Measurements from ENCODE around the gene OSR1. TPM values are rescaled to one million over a fixed set of nuclear protein-coding genes. Genes with fewer than 3 reads are reported as not detected.

OSR1 gene
- total and polyA plus RNA-seq, 8 donors = 1.2 to 39.4 (median 5.9) TPM

DNA sequence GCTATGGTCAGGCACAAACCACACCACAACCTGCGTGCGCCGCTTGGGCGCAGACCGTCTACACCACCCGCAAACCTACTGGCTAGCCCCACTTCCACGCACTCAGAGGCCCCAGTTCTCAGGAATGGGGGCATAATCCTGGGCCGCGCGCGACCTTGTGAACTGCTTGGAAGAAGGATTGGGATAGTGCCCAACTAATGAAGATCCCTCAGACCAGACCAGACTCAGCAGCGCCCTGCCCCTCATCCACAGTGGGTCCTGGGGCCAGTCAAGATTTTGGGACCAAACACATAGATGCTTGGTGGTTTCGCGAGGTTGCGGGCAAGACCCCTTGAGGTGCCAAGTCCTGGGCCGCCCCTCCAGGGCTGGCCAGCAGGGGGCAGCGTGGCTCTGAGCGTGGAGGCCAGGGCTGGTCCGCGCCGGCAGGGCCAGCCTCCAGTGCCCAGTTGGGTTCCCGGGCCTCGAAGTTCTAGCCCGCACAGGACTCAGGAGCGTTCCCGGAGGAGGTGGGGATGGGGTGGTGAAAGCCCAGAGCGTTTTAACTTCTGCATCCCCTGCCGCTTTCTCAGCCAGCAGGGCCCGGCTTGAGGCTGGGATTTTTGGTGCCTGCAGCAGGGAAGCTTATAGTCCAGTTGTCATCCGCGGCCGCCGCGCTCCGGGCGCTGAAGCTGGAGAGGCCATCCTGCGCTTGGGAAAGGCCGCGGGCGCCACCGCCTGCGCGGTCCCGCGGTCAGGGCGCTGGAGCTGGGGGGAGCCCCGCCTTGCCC lies 8.3 kb downstream of the OSR1 start:
- Histone ChIP-seq H3K9me3 (no peaks in the 10 kb centered on the region), H3K27me3 (peaks cover 0 to 60% (median 41%) of the 10 kb centered on the region in 3 donors), H3K36me3 (peaks cover 0 to 30% (median 21%) of the 10 kb centered on the region in 4 donors), H3K4me1 (peaks cover 6 to 50% (median 28%) of the 10 kb centered on the region in 4 donors), H3K27ac (peak overlapping the region in 2 of 5 donors; percentile 23 to 97), H3K4me3 (peak overlapping the region in 2 of 4 donors; percentile 16 to 25)
- TF ChIP-seq POLR2AphosphoS5 (IDR thresholded peaks at IDR 0.05) = no peak
- no peak for TF ChIP-seq EP300 (IDR thresholded peaks at IDR 0.05)
- no peak for TF ChIP-seq POLR2A (IDR thresholded peaks at IDR 0.05)
- TF ChIP-seq, protein P1, sequence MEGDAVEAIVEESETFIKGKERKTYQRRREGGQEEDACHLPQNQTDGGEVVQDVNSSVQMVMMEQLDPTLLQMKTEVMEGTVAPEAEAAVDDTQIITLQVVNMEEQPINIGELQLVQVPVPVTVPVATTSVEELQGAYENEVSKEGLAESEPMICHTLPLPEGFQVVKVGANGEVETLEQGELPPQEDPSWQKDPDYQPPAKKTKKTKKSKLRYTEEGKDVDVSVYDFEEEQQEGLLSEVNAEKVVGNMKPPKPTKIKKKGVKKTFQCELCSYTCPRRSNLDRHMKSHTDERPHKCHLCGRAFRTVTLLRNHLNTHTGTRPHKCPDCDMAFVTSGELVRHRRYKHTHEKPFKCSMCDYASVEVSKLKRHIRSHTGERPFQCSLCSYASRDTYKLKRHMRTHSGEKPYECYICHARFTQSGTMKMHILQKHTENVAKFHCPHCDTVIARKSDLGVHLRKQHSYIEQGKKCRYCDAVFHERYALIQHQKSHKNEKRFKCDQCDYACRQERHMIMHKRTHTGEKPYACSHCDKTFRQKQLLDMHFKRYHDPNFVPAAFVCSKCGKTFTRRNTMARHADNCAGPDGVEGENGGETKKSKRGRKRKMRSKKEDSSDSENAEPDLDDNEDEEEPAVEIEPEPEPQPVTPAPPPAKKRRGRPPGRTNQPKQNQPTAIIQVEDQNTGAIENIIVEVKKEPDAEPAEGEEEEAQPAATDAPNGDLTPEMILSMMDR (IDR thresholded peaks at IDR 0.05) = peak in 5 of 7 experiments; percentile 20 to 66 (median 31)
- intact Hi-C loops (cut with DNase I; ENCODE audit: low total_unique reads) = loop anchor here (10.0 kb wide), 1 partner anchor 515 kb away; no protein-coding TSS in a partner anchor
- 56 to 66% (median 62%) methylated on average over 22 to 47 of the region's 47 CpGs for whole genome bisulfite sequencing, 5 donors
- peak in 1 of 2 donors; percentile 73 for DNase-seq

DNA sequence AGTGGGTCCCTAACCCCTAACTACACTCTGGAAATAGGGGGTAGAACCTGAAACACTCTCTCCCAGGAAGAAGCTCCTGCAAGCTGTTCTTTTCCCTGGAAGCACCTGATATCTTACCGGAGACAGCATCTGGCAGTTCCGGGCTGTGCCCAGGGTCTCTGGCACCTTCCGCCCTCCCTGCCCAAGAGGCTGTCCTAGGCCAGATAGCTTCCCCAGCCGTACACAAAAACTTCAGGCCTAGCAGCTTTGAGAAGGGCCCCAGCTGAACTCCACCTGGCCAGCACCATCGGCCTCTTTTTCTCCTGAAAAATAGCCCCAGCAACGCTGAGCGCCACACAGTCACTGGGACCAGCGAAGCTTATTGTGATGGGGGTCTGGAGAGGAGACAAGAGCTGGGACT lies 9.7 kb downstream of the OSR1 start:
- H3K36me3 ChIP-seq = peaks cover 0 to 30% (median 21%) of the 10 kb centered on the region in 4 donors
- TF ChIP-seq, protein P1 (IDR thresholded peaks at IDR 0.05) = no peak
- TF ChIP-seq POLR2A (IDR thresholded peaks at IDR 0.05) (no peak), POLR2AphosphoS5 (IDR thresholded peaks at IDR 0.05) (no peak), EP300 (IDR thresholded peaks at IDR 0.05) (no peak)
- peaks cover 6 to 39% (median 27%) of the 10 kb centered on the region in 4 donors for H3K4me1 ChIP-seq
- peak overlapping the region in 2 of 4 donors; percentile 67 to 91 for H3K4me3 ChIP-seq
- no peaks in the 10 kb centered on the region for H3K9me3 ChIP-seq
- intact Hi-C loops (cut with DNase I; ENCODE audit: low total_unique reads) = no loop called here
- H3K27me3 ChIP-seq = peaks cover 0 to 46% (median 35%) of the 10 kb centered on the region in 3 donors
- 83 to 88% (median 86%) methylated on average over 8 of the region's 8 CpGs for WGBS, 5 donors
- peak overlapping the region in 4 of 5 donors; percentile 93 to 97 (median 97) for H3K27ac ChIP-seq
- DNase-seq = no peak

DNA sequence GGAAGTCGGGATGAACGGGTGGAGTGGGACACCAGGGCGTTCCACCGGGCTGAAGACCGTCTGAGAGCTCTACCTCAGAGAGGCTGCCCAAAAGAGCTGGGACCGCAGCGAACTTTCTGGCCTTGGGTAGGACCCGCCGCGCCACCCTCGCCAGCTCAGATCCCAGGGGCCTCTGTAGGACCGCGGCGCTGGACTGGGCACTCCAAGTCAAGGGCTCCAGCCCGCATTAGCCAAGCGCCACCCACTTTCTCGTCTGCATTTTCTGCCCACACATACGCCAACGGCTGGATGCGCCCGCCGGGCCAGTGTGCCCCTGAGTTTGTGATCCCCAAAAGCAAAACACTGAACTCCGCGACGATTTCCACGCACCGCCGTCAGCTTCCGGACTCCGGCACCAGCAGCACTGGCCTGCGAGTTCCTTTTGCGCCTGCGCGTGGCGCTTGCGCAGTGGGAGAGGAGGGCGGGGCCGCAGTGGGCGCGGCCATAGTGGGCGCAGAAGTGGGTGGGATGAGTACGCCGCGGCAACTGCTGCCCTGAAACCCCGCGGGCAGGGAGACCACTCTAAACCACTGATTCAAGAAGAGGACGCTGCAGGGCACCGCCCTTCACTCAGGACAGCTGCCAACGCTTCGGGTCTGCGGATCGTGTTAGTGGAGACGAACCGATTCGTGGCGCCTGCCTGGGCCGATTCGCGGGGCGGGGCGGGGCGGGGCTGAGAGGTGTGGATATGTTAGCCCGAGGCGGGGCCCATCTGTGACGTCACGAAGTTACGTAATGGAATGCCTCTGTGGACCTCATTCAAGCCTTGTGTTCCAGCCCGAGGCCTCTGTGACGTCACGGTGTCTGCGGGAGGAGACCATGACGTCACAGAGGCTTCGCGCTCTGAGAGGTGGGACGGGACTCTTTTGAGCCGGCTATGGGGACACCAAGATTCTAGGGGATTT lies 10.5 kb downstream of the OSR1 start:
- H3K4me3 ChIP-seq = peak overlapping the region; percentile 66 to 91 (median 75)
- H3K4me1 ChIP-seq = peaks cover 6 to 39% (median 27%) of the 10 kb centered on the region in 4 donors
- H3K27me3 ChIP-seq = peaks cover 0 to 38% (median 27%) of the 10 kb centered on the region in 3 donors
- H3K9me3 ChIP-seq = no peaks in the 10 kb centered on the region
- H3K36me3 ChIP-seq = peaks cover 0 to 23% (median 14%) of the 10 kb centered on the region in 4 donors
- peak; percentile 97 to 98 for DNase-seq
- 1 to 9% (median 2%) methylated on average over 23 to 76 of the region's 76 CpGs for WGBS, 5 donors
- intact Hi-C loops (cut with DNase I; ENCODE audit: low total_unique reads) = no loop called here
- peak overlapping the region; percentile 88 to 97 (median 97) for H3K27ac ChIP-seq
- TF ChIP-seq POLR2AphosphoS5 (IDR thresholded peaks at IDR 0.05) = peak; percentile 99 to 100 (median 100)
- peak in 2 of 4 donors; percentile 94 to 97 for TF ChIP-seq POLR2A (IDR thresholded peaks at IDR 0.05)
- TF ChIP-seq EP300 (IDR thresholded peaks at IDR 0.05) = peak; percentile 64
- TF ChIP-seq, protein P1 (IDR thresholded peaks at IDR 0.05) = peak in 2 of 7 experiments; percentile 14 to 19
